AG10803 (cell line): ENCODE results near the gene PIGS.

Source experiments
- DNase-seq: peaks from one replicate; pipeline ENCODE4 v3.0.0; 2010; ENCODE audit warnings: low read depth
- H3K4me3 ChIP-seq: 2 replicates; pipeline ENCODE4 v1.5.1; 2011; ENCODE audit warnings: mild to moderate bottlenecking, low read length, control low read depth
- TF ChIP-seq, protein P1 (sequence below): conservative IDR thresholded peaks from 2 replicates; pipeline ENCODE4 v1.5.1; 2011; ENCODE audit warnings: mild to moderate bottlenecking, low read length, control low read depth, inconsistent platforms

Gene PIGS

DNA sequence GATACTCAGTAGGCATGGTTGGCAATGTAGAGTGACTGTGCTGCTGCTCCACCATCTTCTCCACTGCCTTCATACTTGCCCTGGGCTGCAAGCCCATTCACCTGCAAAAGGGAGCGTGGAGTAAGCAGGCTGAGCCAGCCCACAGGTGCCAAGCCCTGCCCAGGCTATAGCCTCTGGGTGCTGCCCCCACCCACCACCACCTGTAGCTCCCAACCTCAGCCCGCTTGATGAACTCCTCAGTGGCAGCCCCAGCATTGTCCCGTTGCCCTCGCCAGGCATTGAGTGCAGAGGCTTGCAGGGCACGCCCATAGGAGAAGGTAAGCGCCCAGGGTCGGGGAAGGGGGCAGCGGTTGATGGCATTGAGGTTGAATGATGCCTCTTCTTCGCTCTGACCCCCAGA, 2.2 kb upstream of the PIGS start:
- TF ChIP-seq, protein P1, sequence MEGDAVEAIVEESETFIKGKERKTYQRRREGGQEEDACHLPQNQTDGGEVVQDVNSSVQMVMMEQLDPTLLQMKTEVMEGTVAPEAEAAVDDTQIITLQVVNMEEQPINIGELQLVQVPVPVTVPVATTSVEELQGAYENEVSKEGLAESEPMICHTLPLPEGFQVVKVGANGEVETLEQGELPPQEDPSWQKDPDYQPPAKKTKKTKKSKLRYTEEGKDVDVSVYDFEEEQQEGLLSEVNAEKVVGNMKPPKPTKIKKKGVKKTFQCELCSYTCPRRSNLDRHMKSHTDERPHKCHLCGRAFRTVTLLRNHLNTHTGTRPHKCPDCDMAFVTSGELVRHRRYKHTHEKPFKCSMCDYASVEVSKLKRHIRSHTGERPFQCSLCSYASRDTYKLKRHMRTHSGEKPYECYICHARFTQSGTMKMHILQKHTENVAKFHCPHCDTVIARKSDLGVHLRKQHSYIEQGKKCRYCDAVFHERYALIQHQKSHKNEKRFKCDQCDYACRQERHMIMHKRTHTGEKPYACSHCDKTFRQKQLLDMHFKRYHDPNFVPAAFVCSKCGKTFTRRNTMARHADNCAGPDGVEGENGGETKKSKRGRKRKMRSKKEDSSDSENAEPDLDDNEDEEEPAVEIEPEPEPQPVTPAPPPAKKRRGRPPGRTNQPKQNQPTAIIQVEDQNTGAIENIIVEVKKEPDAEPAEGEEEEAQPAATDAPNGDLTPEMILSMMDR = no peak
- no peak for DNase-seq
- no peak overlapping the region for H3K4me3 ChIP-seq

DNA sequence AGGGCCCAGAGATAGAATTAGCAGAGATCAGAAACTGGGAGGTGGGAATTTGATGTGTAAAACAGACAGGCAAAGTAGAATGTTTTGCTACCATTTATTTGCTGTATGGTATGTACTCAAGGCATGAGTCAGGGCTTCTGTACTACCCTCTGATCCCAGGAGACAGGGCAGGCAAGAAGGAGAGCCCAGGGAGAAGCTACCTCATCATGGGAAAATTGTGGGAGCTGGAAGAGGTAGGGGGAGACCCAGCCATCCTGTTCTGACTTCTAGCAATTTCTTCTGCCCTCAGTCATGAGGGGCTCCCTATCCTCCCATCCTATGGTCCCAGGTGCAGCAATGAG, 1.7 kb upstream of the PIGS start:
- no peak for DNase-seq
- TF ChIP-seq, protein P1 = no peak
- no peak overlapping the region for H3K4me3 ChIP-seq

DNA sequence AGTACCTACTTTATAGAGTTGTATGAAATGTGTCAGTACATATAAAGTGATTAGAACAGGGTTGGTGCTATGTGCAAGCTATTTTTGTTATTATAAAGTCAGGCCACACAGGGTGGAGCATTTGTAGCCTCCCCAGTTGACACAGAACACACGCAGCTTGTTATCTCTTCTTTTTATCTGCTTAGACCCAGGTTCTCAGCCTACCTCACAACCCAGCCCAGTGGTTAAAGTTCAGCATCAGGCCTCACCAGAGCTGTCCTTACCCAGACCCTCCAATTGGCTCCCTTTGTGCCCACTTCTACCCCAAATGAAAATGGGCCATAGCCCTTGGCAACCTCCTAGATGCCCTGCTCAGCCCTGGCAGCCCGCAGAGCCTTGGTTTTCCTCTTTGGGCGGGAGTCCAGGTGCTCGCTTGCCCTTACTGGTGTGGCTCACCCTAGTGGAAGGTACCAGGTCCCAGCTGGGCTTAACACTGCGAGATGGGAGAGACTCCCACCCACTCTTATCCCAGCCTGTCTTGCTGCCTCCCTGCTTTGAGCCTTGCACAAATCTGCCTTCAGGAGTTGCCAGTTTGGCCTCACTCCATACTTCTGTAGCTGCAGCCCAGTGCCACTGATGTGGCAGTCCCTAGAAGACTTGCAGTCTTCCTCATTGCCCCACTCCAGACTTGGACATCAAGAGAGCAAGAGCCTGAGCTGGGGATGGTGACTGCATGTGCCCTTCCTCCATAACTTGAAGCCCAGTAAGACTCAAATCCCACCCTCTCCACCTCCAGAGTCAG, 1.1 kb upstream of the PIGS start:
- no peak for DNase-seq
- peak overlapping the region; percentile 97 for H3K4me3 ChIP-seq
- TF ChIP-seq, protein P1 = no peak

DNA sequence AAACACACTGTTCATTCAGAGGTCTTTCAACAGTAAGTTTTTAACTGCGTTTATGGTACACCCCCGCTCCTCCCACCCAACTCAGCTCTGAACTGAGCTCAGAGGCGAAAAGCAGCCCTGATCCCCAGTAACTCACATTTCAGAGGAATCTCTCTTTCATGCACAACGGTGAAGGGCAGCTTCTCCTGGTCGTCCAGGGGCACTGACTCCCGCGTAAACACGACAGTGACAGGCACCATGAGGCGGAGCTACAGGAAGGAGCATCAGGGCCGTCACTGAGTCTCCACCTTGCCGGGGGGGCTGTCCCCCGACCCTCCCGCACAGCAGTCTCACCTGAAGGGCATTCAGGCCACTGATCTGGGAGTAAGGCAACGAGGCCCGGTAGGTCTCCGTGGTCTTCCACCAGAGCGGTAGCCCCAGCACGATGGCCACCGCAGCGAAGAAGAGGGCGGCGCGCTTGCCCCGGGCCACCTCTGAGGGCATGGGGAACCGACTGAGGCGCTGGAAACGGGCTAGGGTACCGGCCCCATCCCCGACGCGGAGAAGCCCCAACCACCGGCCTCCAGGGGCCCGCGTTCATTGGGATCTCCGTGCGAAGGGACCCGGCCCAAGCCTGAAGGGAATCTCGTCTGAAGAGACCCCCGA, 486 bp downstream of the PIGS start:
- DNase-seq = no peak
- TF ChIP-seq, protein P1 = no peak
- peak overlapping the region; percentile 97 for H3K4me3 ChIP-seq

DNA sequence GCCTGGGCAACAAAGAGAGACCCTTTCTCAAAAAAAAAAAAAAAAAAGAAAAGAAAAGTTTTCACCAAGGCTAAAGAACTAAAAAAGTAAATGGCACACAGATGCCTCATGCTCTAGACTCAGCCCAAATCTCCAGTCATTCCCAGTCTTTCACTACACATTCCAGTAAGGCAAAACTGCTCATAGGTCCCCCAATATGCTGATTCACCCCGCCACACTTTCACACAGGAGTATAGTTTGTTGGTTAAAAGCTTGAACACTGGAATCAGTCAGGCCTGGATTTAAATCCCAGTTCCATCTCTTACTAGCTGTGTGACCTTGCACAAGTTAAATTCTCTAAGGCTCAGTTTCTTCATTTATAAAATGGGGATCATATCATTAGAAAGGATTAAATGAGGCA, 1.9 kb downstream of the PIGS start:
- DNase-seq = no peak
- TF ChIP-seq, protein P1 = no peak
- no peak overlapping the region for H3K4me3 ChIP-seq

DNA sequence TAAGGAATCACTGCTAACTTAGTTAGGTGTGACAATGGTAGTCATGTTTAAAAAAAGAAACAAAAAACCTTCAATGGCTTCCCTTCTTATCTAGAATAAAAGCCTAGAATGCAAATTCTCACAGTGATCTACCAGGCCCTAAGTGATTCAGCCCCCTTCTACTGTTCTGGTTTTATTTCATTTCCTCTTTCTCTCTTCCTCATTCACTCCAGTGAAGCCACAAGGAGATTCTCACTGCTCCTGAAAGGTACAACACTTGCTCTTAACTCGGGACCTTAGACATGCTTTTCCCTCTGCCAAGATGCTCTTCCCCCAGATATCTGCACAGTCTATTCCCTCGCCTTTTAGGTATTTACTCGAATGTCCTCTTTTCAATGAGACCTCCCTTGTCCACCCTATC, 3.7 kb downstream of the PIGS start:
- no peak overlapping the region for H3K4me3 ChIP-seq
- TF ChIP-seq, protein P1 = no peak
- no peak for DNase-seq

DNA sequence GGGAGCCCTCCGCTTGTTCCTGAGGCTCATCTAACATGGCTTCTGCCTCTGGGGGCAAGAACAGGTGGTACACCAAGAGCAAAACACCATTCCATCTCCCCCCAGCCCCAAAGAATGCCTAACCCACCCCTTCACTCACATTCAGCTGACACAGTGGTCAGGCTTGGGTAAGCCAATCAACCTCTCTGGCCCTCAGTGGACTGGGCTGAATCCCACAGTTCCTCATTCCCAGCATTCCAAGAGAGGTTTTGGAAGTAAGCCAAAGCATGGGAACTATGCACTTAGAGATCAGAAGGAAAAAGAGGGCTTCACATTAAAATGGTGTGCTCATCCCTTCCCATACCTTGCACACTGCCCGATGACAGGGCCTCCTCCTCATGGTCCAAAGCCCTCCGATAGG, 7.8 kb downstream of the PIGS start:
- TF ChIP-seq, protein P1 = no peak
- peak; percentile 65 for DNase-seq
- no peak overlapping the region for H3K4me3 ChIP-seq
